H1 (cell line): ENCODE measurements around the gene LITAFD. TPM values are rescaled to one million over a fixed set of nuclear protein-coding genes. Genes with fewer than 3 reads are reported as not detected.

ENCODE experiments used
- CTCF ChIA-PET: fragments of 300-600 bp; sonication (Branson Sonifier 250); formaldehyde crosslinking; loops from one replicate; lab custom pipeline; 2021; ENCODE audit not compliant: partially characterized antibody; lab: Charles Lee
- POLR2A ChIA-PET: fragments of 300-600 bp; sonication (Branson Sonifier 250); formaldehyde crosslinking; loops from one replicate; lab custom pipeline; 2021; ENCODE audit warnings: inconsistent platforms; ENCODE audit not compliant: partially characterized antibody; lab: Charles Lee
- DNase-seq, 2 experiments: peaks; one replicate each; pipeline versions ENCODE4 v3.0.0 to v3.0.0-alpha.2; 2010 to 2022; ENCODE audit warnings: low spot score in 2 of 2, low read depth in 1 of 2, mixed read lengths in 1 of 2
- FAIRE-seq: peaks from 2 replicates; lab custom pipeline; 2011; peaks lifted over from hg19 to GRCh38; lab: Jason Lieb, UNC
- H2AFZ ChIP-seq: 2 replicates; pipeline ENCODE4 v1.8.1; 2012; ENCODE audit warnings: low read length, inconsistent platforms
- H2AK5ac ChIP-seq: 2 replicates; pipeline ENCODE4 v1.6.1; 2013; ENCODE audit warnings: low read depth, low read length
- H2BK120ac ChIP-seq: replicated peaks from 2 replicates; pipeline ENCODE3; 2013; ENCODE audit warnings: low read depth, low read length, inconsistent platforms
- H2BK12ac ChIP-seq: 2 replicates; pipeline ENCODE4 v1.6.1; 2013; ENCODE audit warnings: low read depth, low read length
- H2BK15ac ChIP-seq: 2 replicates; pipeline ENCODE4 v1.6.1; 2013; ENCODE audit warnings: low read length
- H2BK20ac ChIP-seq: 2 replicates; pipeline ENCODE4 v1.6.1; 2013; ENCODE audit warnings: low read length
- H2BK5ac ChIP-seq: 2 replicates; pipeline ENCODE4 v1.6.1; 2013; ENCODE audit warnings: low read depth, low read length
- H3K14ac ChIP-seq: 2 replicates; pipeline ENCODE4 v1.6.1; 2013; ENCODE audit warnings: inconsistent platforms; ENCODE audit not compliant: insufficient read length
- H3K18ac ChIP-seq: 2 replicates; pipeline ENCODE4 v1.6.1; 2013; ENCODE audit warnings: low read length; ENCODE audit errors: extremely low read depth
- H3K23ac ChIP-seq: 2 replicates; pipeline ENCODE4 v1.6.1; 2013; ENCODE audit warnings: inconsistent platforms; ENCODE audit not compliant: insufficient read length
- H3K23me2 ChIP-seq: 2 replicates; pipeline ENCODE4 v1.6.1; 2013; ENCODE audit warnings: low read depth, low read length
- H3K27ac ChIP-seq: 2 replicates; pipeline ENCODE4 v1.6.1; 2011; ENCODE audit warnings: low read depth, low read length, inconsistent platforms
- H3K27me3 ChIP-seq, 4 experiments: replicated peaks in 1 of 4; 1 replicate in 1 of 4; 2 replicates in 3 of 4; pipeline versions ENCODE4 v1.6.1 to v1.8.1; 2011 to 2013; ENCODE audit warnings: low read length in 3 of 4, mild to moderate bottlenecking in 3 of 4, inconsistent platforms in 2 of 4, mixed read lengths in 2 of 4, moderate library complexity in 1 of 4; ENCODE audit not compliant: control insufficient read depth in 3 of 4, insufficient read depth in 3 of 4; ENCODE audit errors: extremely low read depth in 1 of 4
- H3K36me3 ChIP-seq, 4 experiments: 2 replicates each; pipeline versions ENCODE4 v1.6.1 to v1.8.1; 2011 to 2013; ENCODE audit warnings: mild to moderate bottlenecking in 4 of 4, low read length in 3 of 4, moderate library complexity in 2 of 4, control low read depth in 1 of 4, inconsistent platforms in 1 of 4; ENCODE audit not compliant: insufficient read depth in 4 of 4, control insufficient read depth in 2 of 4
- H3K4ac ChIP-seq: replicated peaks from 2 replicates; pipeline ENCODE3; 2013; ENCODE audit warnings: low read length, low read depth, mixed read lengths, inconsistent platforms; ENCODE audit not compliant: insufficient read length
- H3K4me1 ChIP-seq, 4 experiments: replicated peaks in 1 of 4; 1 replicate in 1 of 4; 2 replicates in 3 of 4; pipeline versions ENCODE4 v1.6.1 to v1.8.1; 2011 to 2013; ENCODE audit warnings: low read length in 3 of 4, inconsistent platforms in 2 of 4, mixed read lengths in 1 of 4; ENCODE audit not compliant: insufficient read depth in 4 of 4, control insufficient read depth in 3 of 4
- H3K4me2 ChIP-seq, 2 experiments: 2 replicates each; pipeline versions ENCODE4 v1.6.1 to v1.8.1; 2011 to 2013; ENCODE audit warnings: low read depth in 2 of 2, low read length in 2 of 2, control low read depth in 1 of 2, inconsistent platforms in 1 of 2, mild to moderate bottlenecking in 1 of 2; ENCODE audit not compliant: insufficient read depth in 1 of 2
- H3K4me3 ChIP-seq, 4 experiments: fragments of 200-600, 300-600 bp in 1 of 4; sonication (generic), shearing (Covaris generic), sonication (Bioruptor Twin) in 1 of 4; 2 replicates each; pipeline versions ENCODE4 v1.5.1 to v1.8.1; 2011 to 2016; ENCODE audit warnings: low read length in 4 of 4, low read depth in 3 of 4, control low read depth in 2 of 4, inconsistent platforms in 2 of 4, mild to moderate bottlenecking in 2 of 4, mixed read lengths in 1 of 4, moderate library complexity in 1 of 4; ENCODE audit not compliant: insufficient read depth in 2 of 4; ENCODE audit errors: extremely low read depth in 1 of 4
- H3K56ac ChIP-seq: replicated peaks from 2 replicates; pipeline ENCODE3; 2013; ENCODE audit warnings: low read depth, mild to moderate bottlenecking, mixed read lengths, low read length, inconsistent platforms; ENCODE audit not compliant: insufficient read length
- H3K79me1 ChIP-seq: 2 replicates; pipeline ENCODE4 v1.6.1; 2013; ENCODE audit warnings: low read depth, low read length, control low read depth
- H3K79me2 ChIP-seq, 2 experiments: 2 replicates each; pipeline versions ENCODE4 v1.6.1 to v1.8.1; 2012 to 2013; ENCODE audit warnings: low read length in 2 of 2, mild to moderate bottlenecking in 2 of 2, inconsistent platforms in 1 of 2; ENCODE audit not compliant: insufficient read depth in 2 of 2, control insufficient read depth in 1 of 2
- H3K9ac ChIP-seq, 4 experiments: replicated peaks in 1 of 4; 1 replicate in 1 of 4; 2 replicates in 3 of 4; pipeline versions ENCODE4 v1.6.1 to v1.8.1; 2011 to 2013; ENCODE audit warnings: low read depth in 3 of 4, low read length in 3 of 4, control low read depth in 2 of 4, mild to moderate bottlenecking in 2 of 4, moderate library complexity in 2 of 4, inconsistent platforms in 1 of 4; ENCODE audit errors: extremely low read depth in 1 of 4
- H3K9me3 ChIP-seq, 2 experiments: 2 replicates each; pipeline versions ENCODE4 v1.6.1 to v1.8.1; 2012 to 2013; ENCODE audit warnings: mild to moderate bottlenecking in 2 of 2, moderate library complexity in 2 of 2, control low read depth in 1 of 2, inconsistent platforms in 1 of 2, low read depth in 1 of 2, low read length in 1 of 2, mixed read lengths in 1 of 2; ENCODE audit not compliant: insufficient read depth in 2 of 2
- H4K20me1 ChIP-seq, 2 experiments: replicated peaks in 1 of 2; 2 replicates each; pipeline versions ENCODE3 to v1.8.1; 2011 to 2013; ENCODE audit warnings: inconsistent platforms in 2 of 2, low read length in 2 of 2, mild to moderate bottlenecking in 1 of 2; ENCODE audit not compliant: insufficient read depth in 2 of 2, control insufficient read depth in 1 of 2
- H4K5ac ChIP-seq: 2 replicates; pipeline ENCODE4 v1.6.1; 2013; ENCODE audit warnings: low read length, low read depth, mixed read lengths, inconsistent platforms; ENCODE audit not compliant: insufficient read length
- H4K8ac ChIP-seq: 2 replicates; pipeline ENCODE4 v1.8.0; 2013; ENCODE audit warnings: mild to moderate bottlenecking, moderate library complexity, low read length, inconsistent platforms; ENCODE audit not compliant: insufficient read depth; ENCODE audit errors: extremely low read depth
- H4K91ac ChIP-seq: replicated peaks from 2 replicates; pipeline ENCODE3; 2013; ENCODE audit warnings: low read length, mixed read lengths, inconsistent platforms; ENCODE audit not compliant: insufficient read length
- BRCA1 ChIP-seq: IDR thresholded peaks from 2 replicates; pipeline ENCODE4 v1.6.1; 2012; ENCODE audit warnings: low read depth, low read length, improper control_type of control experiment
- CEBPB ChIP-seq: IDR thresholded peaks from 2 replicates; pipeline ENCODE4 v1.6.1; 2012; ENCODE audit warnings: low read depth, low read length
- NRF1 ChIP-seq: IDR thresholded peaks from 2 replicates; pipeline ENCODE4 v1.6.1; 2011; ENCODE audit warnings: mild to moderate bottlenecking, low read depth, low read length, improper control_type of control experiment
- POU5F1 ChIP-seq: IDR thresholded peaks from 2 replicates; pipeline ENCODE4 v1.6.1; 2011; ENCODE audit warnings: low read depth, mild to moderate bottlenecking, low read length, moderate library complexity
- SIN3A ChIP-seq, 2 experiments: IDR thresholded peaks in 1 of 2; conservative IDR thresholded peaks in 1 of 2; 2 replicates each; pipeline ENCODE4 v1.6.1; 2011 to 2012; ENCODE audit warnings: low read length in 2 of 2, improper control_type of control experiment in 1 of 2, low read depth in 1 of 2, mild to moderate bottlenecking in 1 of 2
- SUZ12 ChIP-seq: fragments of 200-600 bp; sonication (generic); IDR thresholded peaks from 2 replicates; pipeline ENCODE4 v1.6.1; 2012; ENCODE audit warnings: mild to moderate bottlenecking, inconsistent platforms, low read length, moderate library complexity, mixed read lengths
- WGBS, 2 experiments: shearing (Covaris generic) in 1 of 2; methylation state at CpG; one replicate each; pipeline versions ENCODE4 v1.1.6 to v1.1.7; 2013 to 2015; ENCODE audit warnings: low lambda C conversion rate in 2 of 2, mixed read lengths in 2 of 2, inconsistent platforms in 1 of 2, low coverage in 1 of 2, missing lambda C conversion rate in 1 of 2; ENCODE audit not compliant: insufficient replicate concordance in 2 of 2, insufficient coverage in 1 of 2, insufficient read length in 1 of 2; ENCODE audit errors: extremely low coverage in 1 of 2, missing lambda C conversion rate in 1 of 2; 5-methylcytosine and 5-hydroxymethylcytosine counted together
- polyA plus RNA-seq, 7 experiments: library from polyadenylated mRNA; depleted of rRNA in 3 of 7; stranded (reverse) in 5 of 7; unstranded in 2 of 7; fragments of >200 nt in 5 of 7; fragments of 200-250 nt in 2 of 7; gene quantifications; 1 replicate in 5 of 7; 2 replicates in 1 of 7; 4 replicates in 1 of 7; pipeline versions ENCODE4 v1.2.1 to v1.2.3, GENCODE V29; 2011 to 2013; ENCODE audit warnings: missing spikeins in 2 of 7, mixed read lengths in 2 of 7
- total RNA-seq: library from RNA; stranded (reverse); fragmentation: NEBNext Ultra II Directional; extraction: Animal tissue kit (Norgen Biotek cat#: 25700); gene quantifications from 2 replicates; pipeline ENCODE4 v1.2.1, GENCODE V29; 2021

The LITAFD gene
- total and polyA plus RNA-seq, 2 of the 8 experiments (the other 6 are each of a cell fraction or from before 2014, with no cell fraction given): not detected

DNA sequence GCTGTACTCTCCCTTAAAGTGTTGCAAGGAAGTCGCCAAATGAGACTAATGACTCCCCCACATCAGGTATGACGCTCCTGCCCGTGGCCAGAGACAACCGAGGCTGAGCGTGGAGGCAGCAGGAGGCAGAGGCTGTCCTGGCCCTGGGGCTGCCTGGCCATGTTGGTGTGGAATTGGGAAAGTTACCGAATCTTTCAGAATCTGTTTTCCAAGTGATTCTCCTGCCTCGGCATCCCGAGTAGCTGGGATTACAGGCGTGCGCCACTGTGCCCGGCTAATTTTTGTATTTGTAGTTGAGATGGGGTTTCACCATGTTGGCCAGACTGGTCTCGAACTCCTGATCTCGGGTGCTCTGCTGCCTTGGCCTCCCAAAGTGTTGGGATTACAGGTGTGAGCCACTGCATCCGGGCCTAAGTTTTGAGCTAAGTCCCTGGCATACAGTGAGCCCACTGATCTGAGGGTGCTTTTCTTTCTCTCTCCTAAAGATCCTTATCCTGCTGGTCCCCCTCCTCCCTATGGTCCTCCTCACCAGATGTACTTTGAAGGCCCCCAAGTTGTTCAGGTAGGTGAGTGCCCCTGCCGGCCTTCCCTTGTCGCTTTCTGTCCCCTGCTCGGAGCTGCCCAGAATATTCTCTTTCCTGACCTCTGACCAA is 700 bp downstream of the LITAFD start:
- no peak overlapping the region for H4K91ac ChIP-seq
- H3K14ac ChIP-seq: no peak overlapping the region
- no peak overlapping the region for H3K56ac ChIP-seq
- TF ChIP-seq SUZ12: no peak
- TF ChIP-seq POU5F1: no peak
- TF ChIP-seq BRCA1: no peak
- TF ChIP-seq CEBPB: no peak
- TF ChIP-seq NRF1: no peak
- TF ChIP-seq SIN3A (conservative IDR thresholded peaks at IDR 0.05 in 1 of 2, IDR thresholded peaks at IDR 0.05 in 1 of 2; ENCODE audit: low read depth in 1 of 2, low read length in 2 of 2): no peak
- H3K27me3 ChIP-seq: no peaks in the 10 kb centered on the region
- POLR2A ChIA-PET: interaction anchor here (1.8 to 29.1 kb wide), 3 partner anchors 9 to 50 kb away, joined by 7 to 456 read pairs (median 7); partner anchors contain the start of gene CARHSP1
- H3K4me2 ChIP-seq: no peak overlapping the region
- H3K18ac ChIP-seq: no peak overlapping the region
- CTCF ChIA-PET: interaction anchor here (0.7 to 7.2 kb wide), 11 partner anchors 9 to 242 kb away, joined by 3 to 52 read pairs (median 4); partner anchors contain the start of gene CARHSP1
- H2BK12ac ChIP-seq: no peak overlapping the region
- peak overlapping the region; percentile 72; the same call in 1 of the 2 replicates for H2BK20ac ChIP-seq
- no peaks in the 10 kb centered on the region for H3K9me3 ChIP-seq
- no peak overlapping the region for H2BK5ac ChIP-seq
- H4K8ac ChIP-seq: no peak overlapping the region
- H2AFZ ChIP-seq: no peak overlapping the region
- no peak for FAIRE-seq
- H2BK15ac ChIP-seq: 0 out of 2 replicates have a peak overlapping the region, but pooled peaks have one; percentile 19
- H3K23me2 ChIP-seq: no peaks in the 10 kb centered on the region
- peaks cover 3 to 26% (median 17%) of the 10 kb centered on the region in 4 experiments for H3K4me1 ChIP-seq
- H3K27ac ChIP-seq: no peak overlapping the region
- peaks cover 0 to 3% of the 10 kb centered on the region in 2 experiments for H4K20me1 ChIP-seq
- no peak overlapping the region for H2AK5ac ChIP-seq
- no peak overlapping the region for H3K4me3 ChIP-seq
- H3K79me2 ChIP-seq: no peaks in the 10 kb centered on the region
- H4K5ac ChIP-seq: no peak overlapping the region
- WGBS, 2 experiments: 94% methylated on average over 17 of the region's 17 CpGs; no CpG with 5 or more reads in 1 of the 2 experiments
- H3K23ac ChIP-seq: no peak overlapping the region
- no peaks in the 10 kb centered on the region for H3K79me1 ChIP-seq
- H2BK120ac ChIP-seq: no peak overlapping the region
- DNase-seq: no peak
- no peak overlapping the region for H3K9ac ChIP-seq
- H3K36me3 ChIP-seq: peaks cover 0 to 4% (median 3%) of the 10 kb centered on the region in 4 experiments; a peak in 3 of 8 replicates
- no peak overlapping the region for H3K4ac ChIP-seq
